Natural killer cell treated with Interleukin-12 subunit alpha and Interleukin-12 subunit beta and Interleukin-15 and Interleukin-18, amount 100 ng/mL, for 72 hours (primary cell): ENCODE measurements around the gene ZNF620. TPM values are rescaled to one million over a fixed set of nuclear protein-coding genes. Genes with fewer than 3 reads are reported as not detected.
A peak's percentile ranks its signal among the peaks of the same experiment; 100 is the strongest.
"Not testable (repeated sequence)": the region's sequence is repeated elsewhere in the genome, so short reads cannot be mapped to it uniquely, and the experiment has no call there.

ENCODE experiments used
- ATAC-seq, 2 donors: fragments of 150-1000 bp; cut with Tn5 transposase in 1 of 2; sonication (Bioruptor Pico), chemical (Tn5 transposase) in 1 of 2; 2 replicates each; pipeline ENCODE4 v1.10.0; 2021
- DNase-seq: peaks from one replicate; pipeline ENCODE4 v3.0.0; 2022; ENCODE audit warnings: low spot score
- H3K27ac Mint-ChIP-seq, 2 donors: 1 replicate in 1 of 2; 2 replicates in 1 of 2; pipeline ENCODE4 v1.8.0; 2022; ENCODE audit warnings: mixed read lengths in 2 of 2, mild to moderate bottlenecking in 1 of 2, moderate library complexity in 1 of 2
- H3K27me3 Mint-ChIP-seq, 2 donors: 1 replicate in 1 of 2; 2 replicates in 1 of 2; pipeline ENCODE4 v1.8.0; 2022; ENCODE audit warnings: mixed read lengths in 2 of 2
- H3K36me3 Mint-ChIP-seq: one replicate; pipeline ENCODE4 v1.8.0; 2022; ENCODE audit warnings: mixed read lengths
- H3K4me1 Mint-ChIP-seq, 2 donors: 1 replicate in 1 of 2; 2 replicates in 1 of 2; pipeline ENCODE4 v1.8.0; 2022; ENCODE audit warnings: low read depth in 2 of 2, mixed read lengths in 2 of 2, mild to moderate bottlenecking in 1 of 2
- H3K4me3 Mint-ChIP-seq: one replicate; pipeline ENCODE4 v1.8.0; 2022; ENCODE audit warnings: mixed read lengths
- H3K9me3 Mint-ChIP-seq: 2 replicates; pipeline ENCODE4 v1.8.0; 2022; ENCODE audit warnings: mixed read lengths
- total RNA-seq, 2 donors: library from RNA; stranded (reverse); gene quantifications; one replicate each; pipeline ENCODE4 v1.2.3, GENCODE V29; 2022

ZNF620 gene
- 1 to 10 TPM; 4.6 to 6.2 TPM for total RNA-seq

- peaks cover 15 to 20% of the 10 kb centered on the region in 2 donors for H3K4me1 Mint-ChIP-seq
- ATAC-seq, result peak; percentile 86
- no peaks in the 10 kb centered on the region for H3K36me3 Mint-ChIP-seq
- H3K27ac Mint-ChIP-seq, result peak within 1 kb of the TSS; percentile 69 to 80
- no peaks in the 10 kb centered on the region for H3K9me3 Mint-ChIP-seq
- H3K4me3 Mint-ChIP-seq, result peak within 1 kb of the TSS; percentile 88
- H3K27me3 Mint-ChIP-seq, result no peaks in the 10 kb centered on the region
- peak; percentile 75 for DNase-seq
These were observed at the start of gene ZNF620 for GRCh38 chr3:40505599-40506462. Gene ZNF620, plus strand, starts transcription at chr3:40506039. Its CDS starts 314 bp downstream, at chr3:40506353.

- H3K27ac Mint-ChIP-seq, result peak overlapping the region; percentile 92 to 96
- H3K4me3 Mint-ChIP-seq, result peak overlapping the region; percentile 87
- peaks cover 42 to 46% of the 10 kb centered on the region in 2 donors for H3K4me1 Mint-ChIP-seq
- no peak for DNase-seq
- H3K27me3 Mint-ChIP-seq, result no peaks in the 10 kb centered on the region
- H3K9me3 Mint-ChIP-seq, result peaks cover 2% of the 10 kb centered on the region
- H3K36me3 Mint-ChIP-seq, result peaks cover 24% of the 10 kb centered on the region
- ATAC-seq, result no peak
These were observed 49.4 kb upstream of the ZNF620 start for GRCh38 chr3:40456279-40456939.

- peak; percentile 94 for DNase-seq
- Mint-ChIP-seq H3K4me1 (peaks cover 40 to 43% of the 10 kb centered on the region in 2 donors), H3K27me3 (no peaks in the 10 kb centered on the region), H3K27ac (peak within 1 kb of the TSS; percentile 92 to 96), H3K4me3 (peak within 1 kb of the TSS; percentile 87), H3K9me3 (peaks cover 2% of the 10 kb centered on the region), H3K36me3 (peaks cover 31% of the 10 kb centered on the region)
- ATAC-seq, result peak; percentile 86 to 89
These were observed 48.7 kb upstream of the ZNF620 start, which contains the start of gene RPL14 for GRCh38 chr3:40456940-40457823. Gene RPL14, plus strand, starts transcription at chr3:40457339. Its CDS starts 133 bp downstream, at chr3:40457472.

GRCh38 chr3:40458473-40458872 lies 47.4 kb upstream of the ZNF620 start:
- peak overlapping the region; percentile 87 for H3K4me3 Mint-ChIP-seq
- DNase-seq (no peak), ATAC-seq (no peak)
- peak overlapping the region; percentile 92 to 96 for H3K27ac Mint-ChIP-seq
- peaks cover 30 to 33% of the 10 kb centered on the region in 2 donors for H3K4me1 Mint-ChIP-seq
- no peaks in the 10 kb centered on the region for H3K27me3 Mint-ChIP-seq
- H3K9me3 Mint-ChIP-seq, result peaks cover 2% of the 10 kb centered on the region
- H3K36me3 Mint-ChIP-seq, result peaks cover 31% of the 10 kb centered on the region

- not testable (repeated sequence) for H3K27me3 Mint-ChIP-seq, ATAC-seq, H3K9me3 Mint-ChIP-seq, DNase-seq
- peaks cover 42 to 45% of the 10 kb centered on the region in 2 donors for H3K4me1 Mint-ChIP-seq
- H3K4me3 Mint-ChIP-seq, result peak overlapping the region; percentile 59
- H3K27ac Mint-ChIP-seq, result peak overlapping the region; percentile 28 to 53
- peaks cover 46% of the 10 kb centered on the region for H3K36me3 Mint-ChIP-seq
These were observed 45.4 kb upstream of the ZNF620 start for GRCh38 chr3:40460481-40460880.

- no peaks in the 10 kb centered on the region for H3K9me3 Mint-ChIP-seq
- peak overlapping the region; percentile 20 for H3K4me3 Mint-ChIP-seq
- peak overlapping the region; percentile 18 to 27 for H3K27ac Mint-ChIP-seq
- ATAC-seq, result no peak
- H3K27me3 Mint-ChIP-seq, result no peaks in the 10 kb centered on the region
- DNase-seq, result no peak
- peaks cover 48% of the 10 kb centered on the region for H3K36me3 Mint-ChIP-seq
- peaks cover 37 to 42% of the 10 kb centered on the region in 2 donors for H3K4me1 Mint-ChIP-seq
These were observed 44.7 kb upstream of the ZNF620 start for GRCh38 chr3:40461161-40461560.

- H3K9me3 Mint-ChIP-seq, H3K4me3 Mint-ChIP-seq, ATAC-seq, DNase-seq, H3K27ac Mint-ChIP-seq, H3K27me3 Mint-ChIP-seq: not testable (repeated sequence)
- Mint-ChIP-seq H3K36me3 (peaks cover 44% of the 10 kb centered on the region), H3K4me1 (peaks cover 28 to 39% of the 10 kb centered on the region in 2 donors)
These were observed 43.0 kb upstream of the ZNF620 start for GRCh38 chr3:40462838-40463237.

- Mint-ChIP-seq H3K27ac (peak overlapping the region in 1 of 2 donors; percentile 70), H3K27me3 (no peaks in the 10 kb centered on the region), H3K4me3 (no peak overlapping the region), H3K4me1 (peaks cover 21 to 31% of the 10 kb centered on the region in 2 donors), H3K36me3 (peaks cover 37% of the 10 kb centered on the region), H3K9me3 (no peaks in the 10 kb centered on the region)
- no peak for DNase-seq
- ATAC-seq, result no peak
These were observed 42.3 kb upstream of the ZNF620 start for GRCh38 chr3:40463579-40463978.

GRCh38 chr3:40464339-40465110 lies 41.3 kb upstream of the ZNF620 start:
- ATAC-seq (peak in 1 of 2 donors; percentile 44), DNase-seq (no peak)
- H3K4me1 Mint-ChIP-seq, result peaks cover 21 to 23% of the 10 kb centered on the region in 2 donors
- H3K27me3 Mint-ChIP-seq, result no peaks in the 10 kb centered on the region
- peak overlapping the region; percentile 38 for H3K4me3 Mint-ChIP-seq
- H3K27ac Mint-ChIP-seq, result peak overlapping the region; percentile 45 to 70
- H3K36me3 Mint-ChIP-seq, result peaks cover 28% of the 10 kb centered on the region
- H3K9me3 Mint-ChIP-seq, result no peaks in the 10 kb centered on the region

- peak overlapping the region; percentile 45 to 70 for H3K27ac Mint-ChIP-seq
- no peak overlapping the region for H3K4me3 Mint-ChIP-seq
- H3K4me1 Mint-ChIP-seq, result peaks cover 20 to 23% of the 10 kb centered on the region in 2 donors
- H3K9me3 Mint-ChIP-seq, result no peaks in the 10 kb centered on the region
- DNase-seq, result no peak
- H3K36me3 Mint-ChIP-seq, result peaks cover 28% of the 10 kb centered on the region
- no peak for ATAC-seq
- no peaks in the 10 kb centered on the region for H3K27me3 Mint-ChIP-seq
These were observed 40.8 kb upstream of the ZNF620 start for GRCh38 chr3:40465111-40465407.

GRCh38 chr3:40465456-40465855 lies 40.4 kb upstream of the ZNF620 start:
- H3K4me1 Mint-ChIP-seq, result peaks cover 17 to 23% of the 10 kb centered on the region in 2 donors
- H3K27me3 Mint-ChIP-seq, result no peaks in the 10 kb centered on the region
- peak overlapping the region; percentile 45 to 70 for H3K27ac Mint-ChIP-seq
- no peaks in the 10 kb centered on the region for H3K9me3 Mint-ChIP-seq
- ATAC-seq, result no peak
- DNase-seq, result no peak
- H3K4me3 Mint-ChIP-seq, result no peak overlapping the region
- peaks cover 28% of the 10 kb centered on the region for H3K36me3 Mint-ChIP-seq

- Mint-ChIP-seq H3K4me3 (no peak overlapping the region), H3K27me3 (no peaks in the 10 kb centered on the region), H3K4me1 (peaks cover 15 to 19% of the 10 kb centered on the region in 2 donors), H3K36me3 (peaks cover 17% of the 10 kb centered on the region), H3K9me3 (no peaks in the 10 kb centered on the region), H3K27ac (no peak overlapping the region)
- ATAC-seq (no peak), DNase-seq (no peak)
These were observed 37.8 kb upstream of the ZNF620 start for GRCh38 chr3:40468018-40468417.

- ATAC-seq, result no peak
- Mint-ChIP-seq H3K27ac (no peak overlapping the region), H3K4me3 (no peak overlapping the region), H3K4me1 (peaks cover 0 to under 1% of the 10 kb centered on the region in 2 donors), H3K36me3 (no peaks in the 10 kb centered on the region), H3K27me3 (no peaks in the 10 kb centered on the region), H3K9me3 (no peaks in the 10 kb centered on the region)
- no peak for DNase-seq
These were observed 35.1 kb upstream of the ZNF620 start for GRCh38 chr3:40470701-40471100.
